Fibroblast of skin of back (primary cell): ENCODE results near the gene RAPGEF6.
"Not testable (repeated sequence)": the region's sequence is repeated elsewhere in the genome, so short reads cannot be mapped to it uniquely, and the experiment has no call there.

Source experiments
- DNase-seq: peaks from one replicate; pipeline ENCODE4 v3.0.0-alpha.2; 2013

Gene RAPGEF6

DNA sequence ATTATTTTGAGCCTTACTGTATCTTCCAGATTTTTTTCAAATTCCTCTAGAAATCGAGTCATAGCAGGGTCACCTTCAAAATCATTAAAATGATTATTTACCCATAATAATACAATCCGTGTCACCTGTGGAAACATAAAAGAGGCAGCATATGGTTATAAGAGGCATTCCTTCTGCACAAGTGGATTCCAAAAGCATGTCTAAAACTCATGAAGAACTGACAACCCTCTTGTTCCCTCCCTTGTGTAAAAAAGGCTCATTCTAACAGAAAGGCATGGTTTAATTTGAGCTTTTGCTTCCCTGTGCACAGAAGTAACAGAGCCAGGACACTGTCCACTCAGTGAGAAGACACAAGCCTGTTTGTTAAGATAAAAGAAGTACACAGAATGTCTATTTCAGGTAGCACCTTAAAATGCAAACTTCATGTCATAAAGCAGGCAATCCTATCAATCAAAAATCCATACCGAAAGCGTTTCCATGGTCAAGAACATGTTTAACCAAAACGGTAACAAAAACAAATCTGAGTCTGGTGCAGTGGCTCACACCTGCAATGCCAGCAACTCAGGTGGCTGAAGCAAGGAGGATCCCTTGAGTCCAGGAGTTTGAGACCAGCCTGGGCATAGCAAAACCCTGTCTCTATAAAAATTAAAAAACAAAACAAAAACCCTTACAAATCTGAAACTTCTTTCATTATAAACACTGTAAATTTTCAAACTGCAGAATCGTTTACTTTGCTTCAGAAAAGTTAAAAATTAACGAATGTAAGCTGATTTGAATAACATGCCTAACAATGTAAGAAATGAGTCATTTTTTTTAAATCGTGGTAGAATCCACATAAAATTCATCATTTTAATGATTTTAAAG, 139.3 kb downstream of the RAPGEF6 start:
- no peak for DNase-seq

DNA sequence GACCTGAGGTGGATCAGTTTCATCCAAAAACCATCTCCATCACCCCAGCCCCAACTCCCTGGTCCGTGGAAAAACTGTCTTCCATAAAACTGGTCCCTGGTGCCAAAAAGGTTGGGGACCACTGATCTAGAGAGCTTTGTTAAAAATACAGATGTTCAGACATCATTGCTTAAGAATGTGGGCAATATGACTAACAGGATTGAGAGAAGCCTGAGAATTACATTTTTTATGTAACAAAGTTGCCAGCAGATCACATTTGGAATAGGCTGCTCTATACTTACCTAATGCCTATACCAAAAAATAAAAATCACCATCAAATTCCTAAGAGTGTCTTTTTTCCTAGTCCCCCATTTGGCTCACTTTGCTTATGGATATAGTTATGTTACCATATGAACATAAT, 143.3 kb downstream of the RAPGEF6 start:
- peak; percentile 40 for DNase-seq

DNA sequence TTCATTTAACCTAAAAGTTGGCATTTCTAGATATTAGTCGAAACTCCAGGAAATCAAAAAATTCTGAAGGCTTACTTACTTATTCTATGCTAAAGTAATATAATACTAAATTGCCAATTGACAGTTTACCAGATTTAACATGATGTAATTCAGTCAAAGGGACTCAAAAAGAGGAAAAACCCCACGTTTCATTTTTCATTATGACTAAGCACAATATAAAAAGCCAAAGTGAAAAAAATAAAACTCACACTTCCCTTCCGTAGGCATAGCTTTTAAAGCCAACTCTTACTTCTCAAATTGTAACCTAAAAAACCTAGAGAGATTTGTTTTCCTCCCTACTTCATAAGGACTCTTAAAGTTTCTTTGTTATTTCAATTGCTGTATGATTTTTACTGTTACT, 146.6 kb downstream of the RAPGEF6 start:
- peak; percentile 12 for DNase-seq

DNA sequence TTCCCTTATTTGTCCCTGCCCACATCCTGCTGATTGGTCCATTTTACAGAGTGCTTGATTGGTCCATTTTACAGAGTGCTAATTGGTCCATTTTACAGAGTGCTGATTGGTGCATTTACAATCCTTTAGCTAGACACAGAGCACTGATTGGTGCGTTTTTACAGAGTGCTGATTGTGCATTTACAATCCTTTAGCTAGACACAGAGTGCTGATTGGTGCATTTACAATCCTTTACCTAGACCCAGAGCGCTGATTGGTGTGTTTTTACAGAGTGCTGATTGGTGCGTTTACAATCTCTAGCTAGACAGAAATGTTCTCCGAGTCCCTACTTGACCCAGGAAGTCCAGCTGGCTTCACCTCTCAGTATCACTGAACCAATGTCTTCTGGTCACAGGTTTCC, 147.7 kb downstream of the RAPGEF6 start:
- not testable (repeated sequence) for DNase-seq

DNA sequence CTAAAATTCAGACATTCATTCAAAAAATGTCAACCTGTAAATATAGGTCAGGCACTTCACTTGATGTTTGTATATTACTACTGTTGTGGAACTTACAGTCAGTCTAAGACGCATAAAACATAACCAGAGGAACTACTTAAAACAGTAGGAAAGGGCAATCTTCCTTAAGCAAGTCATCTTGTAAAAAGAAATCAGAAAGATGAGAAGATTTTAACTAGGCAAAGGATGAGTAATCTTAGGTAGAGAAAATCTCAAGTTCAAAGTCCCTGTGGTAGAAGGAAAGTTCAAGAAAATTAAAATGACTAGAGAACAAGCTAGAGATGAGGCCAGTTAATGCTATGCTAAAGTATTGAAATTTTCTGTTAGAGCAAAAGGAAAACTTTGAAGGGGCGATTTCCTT, 152.4 kb downstream of the RAPGEF6 start:
- DNase-seq = no peak

DNA sequence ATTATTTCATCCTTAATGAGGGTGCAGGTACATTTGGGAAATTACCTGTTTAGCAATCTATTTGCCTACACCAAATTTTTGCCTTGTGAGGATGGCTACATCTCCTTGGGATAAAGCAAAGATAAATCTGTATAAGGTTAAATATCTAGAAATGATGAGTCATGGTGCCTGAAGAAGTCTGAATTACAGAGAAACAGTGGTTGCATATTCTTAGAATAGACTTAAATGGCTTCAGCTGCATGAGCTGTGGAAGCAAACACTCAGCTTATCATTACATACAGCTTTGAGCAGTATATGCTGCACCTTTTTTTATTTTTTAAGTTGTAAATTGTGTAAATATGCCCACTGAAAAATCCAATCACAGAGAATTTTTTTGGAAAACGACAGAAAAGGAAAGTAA, 153.5 kb downstream of the RAPGEF6 start:
- DNase-seq = peak; percentile 10

DNA sequence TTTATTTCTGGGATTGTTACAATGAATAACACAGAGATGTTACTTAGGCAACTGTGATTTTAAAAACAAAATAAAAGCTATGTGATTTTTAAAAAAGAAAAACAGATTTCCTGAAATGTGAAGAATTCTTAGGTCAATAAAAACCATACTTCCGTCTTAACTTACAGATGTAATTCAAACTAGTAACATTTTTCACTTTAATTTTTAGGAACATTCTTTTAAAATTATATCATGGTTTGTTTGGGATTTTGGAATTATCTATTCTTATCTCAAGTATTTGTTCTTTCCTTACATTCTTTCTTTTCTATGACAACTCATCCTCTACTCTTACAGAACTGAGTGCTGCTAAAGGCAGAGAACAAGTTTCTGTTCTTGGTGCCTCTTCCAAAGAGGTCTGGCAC, 159.5 kb downstream of the RAPGEF6 start:
- peak; percentile 78 for DNase-seq

DNA sequence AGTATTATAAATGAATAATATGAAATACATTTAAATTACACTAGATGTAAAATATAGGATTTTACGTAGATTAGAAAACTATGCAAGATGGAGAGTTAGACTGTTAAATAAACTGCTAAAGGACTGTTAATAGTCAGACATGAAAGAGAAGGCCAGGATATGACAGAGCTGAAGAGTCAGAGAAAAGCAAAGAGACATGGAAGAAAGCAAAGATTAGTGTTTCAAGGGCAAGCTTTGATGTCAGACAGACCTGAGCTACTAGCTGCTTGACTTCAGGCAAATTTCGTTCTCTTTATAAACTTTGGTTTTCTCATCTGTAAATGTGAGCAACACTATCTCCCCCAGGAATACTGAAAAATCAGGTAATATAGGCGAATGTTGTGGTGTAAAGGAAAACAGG, 161.3 kb downstream of the RAPGEF6 start:
- DNase-seq = no peak

DNA sequence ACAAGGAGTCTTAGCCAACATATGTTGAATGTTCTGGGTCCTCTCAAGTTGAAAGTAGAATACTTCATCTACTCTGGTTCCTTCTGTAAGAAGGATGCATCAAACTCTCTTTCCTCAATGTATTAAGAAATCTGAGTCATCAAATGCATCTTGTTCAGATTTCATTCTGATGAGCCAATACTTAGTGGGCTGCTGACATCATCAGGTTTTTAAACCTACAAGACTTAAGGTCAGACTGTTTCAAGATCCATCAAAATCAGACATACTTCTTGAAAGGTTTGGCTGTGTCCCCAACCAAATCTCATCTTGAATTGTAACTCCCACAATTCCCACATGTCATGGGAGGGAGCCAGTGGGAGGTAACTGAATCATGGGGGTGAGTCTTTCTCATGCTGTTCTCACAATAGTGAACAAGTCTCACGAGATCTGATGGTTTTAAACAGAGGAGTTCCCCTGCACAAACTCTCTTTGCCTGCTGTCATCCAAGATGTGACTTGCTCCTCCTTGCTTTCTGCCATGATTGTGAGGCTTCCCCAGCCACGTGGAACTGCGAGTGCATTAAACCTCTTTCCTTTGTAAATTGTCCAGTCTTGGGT, 168.8 kb downstream of the RAPGEF6 start:
- peak; percentile 76 for DNase-seq

DNA sequence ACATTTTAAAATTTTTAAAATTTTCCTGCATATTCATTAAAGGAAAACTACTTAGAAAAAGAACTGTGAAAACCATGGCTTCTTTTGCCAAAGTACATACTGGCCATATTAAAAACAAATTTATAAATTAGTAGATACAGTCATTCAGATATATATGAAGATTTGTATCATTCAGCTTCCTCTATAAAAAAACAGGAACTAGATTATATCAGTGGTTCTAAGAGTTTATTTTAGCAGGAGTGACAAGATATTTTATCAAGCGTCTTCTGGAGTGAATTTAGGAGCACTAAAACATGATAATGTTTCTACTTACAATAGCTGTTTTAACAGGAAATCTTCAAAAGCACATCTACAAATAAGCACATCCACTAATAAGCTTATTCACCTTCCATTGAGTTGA, 171.4 kb downstream of the RAPGEF6 start:
- DNase-seq = no peak

DNA sequence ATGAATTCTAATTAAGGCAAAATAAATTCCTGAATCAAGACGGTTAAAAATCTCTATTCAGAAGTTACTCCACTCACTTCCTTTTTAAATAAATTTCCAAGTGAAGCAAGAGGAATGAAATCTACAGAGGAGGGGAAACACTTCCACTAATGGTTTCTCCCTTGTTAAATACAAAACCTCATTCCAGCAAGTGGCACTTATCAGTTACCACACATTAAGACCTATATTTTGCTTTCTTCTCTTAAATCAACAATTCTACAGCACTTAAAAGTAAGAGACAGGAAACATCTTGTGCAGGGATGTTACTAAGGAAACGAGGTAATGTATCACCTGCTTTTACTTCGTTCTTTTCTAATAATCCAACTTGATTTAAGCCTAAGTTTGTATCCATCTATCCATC, 172.6 kb downstream of the RAPGEF6 start:
- no peak for DNase-seq

DNA sequence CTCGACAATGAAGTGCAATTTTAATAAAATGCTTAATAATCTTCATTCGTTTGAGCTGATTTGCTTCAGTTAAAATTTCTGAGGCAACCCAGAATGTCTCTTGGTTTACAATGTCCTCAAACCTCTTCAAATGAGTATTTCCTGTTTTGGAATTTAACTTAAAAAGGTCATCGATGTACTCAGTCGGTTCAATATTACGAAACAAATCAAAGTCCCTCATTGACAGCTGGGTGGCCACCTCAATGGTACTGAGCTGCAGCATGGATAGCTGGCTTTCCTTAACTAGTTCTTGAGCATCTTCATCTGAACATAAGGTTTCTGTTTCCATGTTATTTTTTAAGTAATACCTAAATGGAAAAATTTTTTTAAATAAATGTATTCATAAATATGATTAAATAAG, 173.3 kb downstream of the RAPGEF6 start:
- DNase-seq = no peak

DNA sequence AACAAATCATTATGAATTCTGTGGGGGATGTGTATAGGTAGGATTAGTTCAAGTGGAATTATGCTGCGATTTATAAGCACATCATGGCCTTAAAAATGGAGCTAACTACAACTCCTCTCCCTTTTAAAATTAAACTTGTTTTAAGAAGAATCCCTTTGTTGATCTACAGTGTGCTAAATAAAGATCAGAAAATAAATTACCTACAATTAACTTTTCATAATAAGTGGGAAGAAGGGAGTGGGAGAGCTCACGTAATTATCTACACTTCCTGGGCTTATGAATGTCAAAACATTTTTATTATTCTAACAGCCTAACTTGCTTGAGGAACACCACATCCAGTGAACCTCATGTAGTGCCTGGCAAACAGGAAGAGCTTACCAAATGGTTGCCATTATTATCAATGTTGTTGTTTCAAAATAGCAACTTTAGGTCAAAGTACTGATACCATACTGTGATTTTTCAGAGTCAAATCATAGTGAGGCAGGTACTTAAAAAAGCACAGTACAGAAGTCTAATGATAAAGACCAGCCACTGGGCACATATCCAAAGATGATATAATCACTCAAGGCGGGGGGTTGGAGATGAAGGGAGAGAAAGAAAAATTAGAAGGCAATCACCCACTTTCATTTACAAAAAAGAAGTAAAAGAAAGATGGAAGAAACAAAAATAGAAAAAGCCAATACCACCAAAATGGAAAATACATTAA, 174.0 kb downstream of the RAPGEF6 start:
- no peak for DNase-seq

DNA sequence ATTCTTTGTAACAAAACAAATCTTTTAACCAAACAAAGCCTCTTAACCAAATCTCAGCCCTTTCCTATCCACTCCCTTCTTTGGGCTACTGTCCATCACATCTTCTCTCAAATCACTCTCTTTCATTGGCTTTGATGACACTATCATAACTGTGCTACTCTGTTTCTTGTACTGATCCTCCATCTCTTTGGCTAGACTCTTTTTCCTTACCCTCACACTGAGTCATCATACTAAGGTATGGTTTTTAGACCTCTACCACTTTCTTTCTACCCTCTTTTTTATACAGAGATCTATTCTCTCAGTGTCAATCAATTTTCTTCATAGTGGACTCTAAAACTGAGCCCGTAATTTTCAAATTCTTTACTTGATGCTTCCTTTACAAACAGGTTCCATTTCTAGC, 174.9 kb downstream of the RAPGEF6 start:
- DNase-seq = no peak

DNA sequence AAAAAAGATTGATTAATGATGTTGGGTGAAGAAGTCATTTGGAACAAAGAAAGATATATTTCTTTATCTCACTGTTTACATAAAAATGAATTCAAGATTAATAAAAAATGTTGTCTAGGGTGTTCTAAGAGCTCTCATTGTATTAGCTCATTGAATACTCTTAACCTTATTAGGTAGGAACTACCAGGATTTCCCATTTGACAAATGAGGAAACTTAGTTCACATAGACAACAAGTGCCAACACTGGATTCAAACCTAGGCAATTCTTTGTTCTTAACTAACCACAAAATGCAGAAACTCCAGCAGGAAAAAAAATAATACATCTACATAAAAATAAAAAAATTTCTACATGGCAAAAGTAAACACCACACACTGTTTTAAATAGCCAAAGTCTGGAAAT, 175.8 kb downstream of the RAPGEF6 start:
- no peak for DNase-seq

DNA sequence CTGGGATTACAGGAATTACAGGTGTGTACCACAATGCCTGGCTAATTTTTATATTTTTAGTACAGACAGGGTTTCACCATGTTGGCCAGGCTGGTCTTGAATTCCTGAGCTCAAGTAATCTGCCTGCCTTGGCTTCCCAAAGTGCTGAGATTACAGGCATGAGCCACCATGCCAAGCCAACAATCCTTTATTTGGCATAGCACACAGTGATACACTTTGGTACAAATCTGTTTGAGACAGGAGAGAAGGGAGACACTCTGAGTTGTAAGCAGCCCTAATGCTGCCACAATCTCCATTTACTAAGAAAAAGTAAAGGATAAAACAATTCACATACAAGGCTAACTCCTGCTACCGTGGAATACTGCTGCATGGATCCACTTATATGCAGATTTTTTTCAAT, 177.8 kb downstream of the RAPGEF6 start:
- DNase-seq = no peak

DNA sequence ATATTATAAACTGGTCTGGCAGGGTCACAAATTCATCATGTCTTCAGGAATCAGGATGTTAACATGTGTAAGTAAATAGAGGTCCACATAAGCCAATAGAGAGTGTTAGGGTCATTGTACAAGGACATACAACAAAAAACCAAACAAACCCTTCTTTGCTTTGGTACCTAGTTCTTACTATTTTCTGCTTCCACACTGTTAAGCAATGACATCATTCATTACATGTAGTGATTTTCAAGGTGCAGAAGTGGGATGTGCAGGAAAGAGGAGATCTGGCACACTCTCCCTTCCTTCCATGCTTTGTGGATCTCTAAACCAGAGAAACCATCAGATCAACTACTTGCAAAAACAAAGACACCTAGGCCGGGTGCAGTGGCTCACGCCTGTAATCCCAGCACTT, 184.1 kb downstream of the RAPGEF6 start:
- no peak for DNase-seq

DNA sequence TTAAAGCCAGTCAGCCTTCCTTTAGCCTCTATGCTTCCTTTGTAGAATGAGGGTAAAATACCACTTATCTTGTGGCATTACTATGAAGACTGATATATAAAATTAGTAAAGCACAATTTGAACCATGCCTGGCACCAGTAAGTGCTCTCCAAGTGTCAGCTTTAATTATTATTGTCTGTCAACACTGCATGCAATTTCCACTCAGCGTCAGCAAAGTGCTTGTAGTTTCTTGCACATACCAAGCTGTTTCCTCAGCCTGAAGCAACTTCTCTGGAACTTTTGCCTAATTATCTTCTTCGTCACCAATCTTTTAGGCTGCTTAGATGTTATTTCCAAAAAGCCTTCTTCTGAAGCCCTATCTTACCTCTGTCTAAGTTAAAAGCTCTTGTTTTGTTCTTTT, 193.8 kb downstream of the RAPGEF6 start:
- no peak for DNase-seq

DNA sequence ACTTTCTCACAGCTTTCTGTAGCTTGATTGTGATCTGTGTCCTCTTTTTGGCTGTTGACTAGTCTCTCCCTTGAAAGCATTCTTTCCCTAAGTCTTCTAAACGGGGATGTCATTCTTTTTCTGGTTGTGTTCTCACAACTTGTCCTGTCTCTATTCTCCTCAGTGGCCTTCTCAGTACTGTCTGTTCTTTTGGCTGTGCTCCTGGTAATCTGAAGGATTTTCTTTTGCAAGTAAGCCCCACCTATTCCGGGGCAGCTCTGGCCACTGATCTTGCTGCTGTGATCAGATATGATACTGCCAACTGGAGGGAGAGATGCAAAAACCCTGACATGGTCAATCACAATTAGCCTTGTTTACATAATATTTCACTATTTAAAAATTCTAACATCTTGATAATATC, 198.9 kb downstream of the RAPGEF6 start:
- DNase-seq = no peak

DNA sequence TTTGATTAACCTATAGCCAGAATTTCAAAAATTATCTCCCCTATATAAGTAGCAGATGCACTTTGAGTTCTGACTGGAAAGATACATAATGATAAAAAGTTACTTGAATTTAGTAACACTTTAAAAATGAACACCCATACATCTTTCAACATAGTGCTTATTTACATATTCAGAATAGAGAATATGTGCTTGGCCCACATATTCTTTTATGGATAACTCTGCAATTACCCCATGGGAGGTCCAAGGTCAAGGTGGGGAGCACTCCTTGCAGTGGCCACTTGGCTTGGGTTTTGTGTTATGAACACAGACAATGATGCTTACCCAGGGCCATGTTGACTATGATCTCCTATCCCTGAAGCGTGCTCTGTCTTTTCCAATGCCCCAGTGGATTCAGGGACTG, 201.9 kb downstream of the RAPGEF6 start:
- DNase-seq = no peak

DNA sequence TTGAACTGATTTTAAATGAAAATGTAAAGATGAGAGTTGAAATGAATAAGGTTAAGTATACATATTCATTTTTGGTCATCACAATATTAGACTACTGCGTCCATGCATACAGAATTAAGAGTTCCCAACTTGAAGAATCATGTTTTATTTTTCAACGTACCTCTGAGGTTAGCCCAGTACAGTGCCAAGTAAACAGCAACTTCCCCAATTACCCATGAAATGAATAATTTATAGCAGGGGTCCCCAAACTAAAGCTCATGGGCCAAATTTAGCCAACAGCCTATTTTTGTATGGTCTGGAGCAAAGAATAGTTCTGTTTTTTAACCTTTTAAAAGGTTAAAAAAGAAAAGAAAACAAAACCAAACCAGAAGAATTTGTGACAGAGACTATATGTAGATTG, 203.2 kb downstream of the RAPGEF6 start:
- DNase-seq = no peak

DNA sequence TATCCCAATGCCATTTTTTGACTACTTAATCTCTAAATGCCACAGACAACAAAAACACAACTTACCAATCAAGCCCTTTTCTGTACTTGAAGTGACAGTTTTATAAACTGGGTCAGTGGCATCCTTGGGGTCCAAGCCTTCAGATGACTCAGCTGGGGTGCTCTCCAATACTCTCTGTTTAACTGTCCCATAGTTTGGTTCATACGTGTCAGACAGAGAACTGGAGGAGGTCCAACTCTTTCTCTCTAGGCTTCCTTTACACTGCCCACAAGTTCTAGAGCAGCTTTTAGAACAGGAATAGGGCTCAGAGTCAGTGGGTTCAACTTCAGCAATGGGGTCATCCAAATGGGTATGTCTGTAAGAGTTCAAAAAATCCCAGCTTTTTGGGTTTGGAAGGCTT, 204.2 kb downstream of the RAPGEF6 start:
- DNase-seq = peak; percentile 15

DNA sequence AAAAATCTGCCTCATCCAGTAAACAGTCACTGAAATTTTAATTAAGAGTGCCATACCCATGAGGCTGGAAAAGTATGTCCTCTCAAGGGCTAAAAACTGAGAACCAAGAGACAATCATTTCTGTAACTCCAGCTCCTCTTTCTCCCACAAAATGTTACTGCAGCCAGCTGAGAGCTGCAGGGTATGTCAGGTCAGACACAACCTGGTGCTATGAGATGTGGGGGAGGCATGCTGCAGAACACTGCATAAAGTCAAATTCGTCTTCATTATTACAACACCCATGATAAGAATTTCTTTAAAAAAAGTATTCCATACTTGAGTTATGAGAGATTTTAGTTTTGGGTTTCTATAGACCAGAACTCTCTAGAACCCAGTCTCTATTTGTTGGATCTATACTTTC, 209.0 kb downstream of the RAPGEF6 start:
- no peak for DNase-seq

DNA sequence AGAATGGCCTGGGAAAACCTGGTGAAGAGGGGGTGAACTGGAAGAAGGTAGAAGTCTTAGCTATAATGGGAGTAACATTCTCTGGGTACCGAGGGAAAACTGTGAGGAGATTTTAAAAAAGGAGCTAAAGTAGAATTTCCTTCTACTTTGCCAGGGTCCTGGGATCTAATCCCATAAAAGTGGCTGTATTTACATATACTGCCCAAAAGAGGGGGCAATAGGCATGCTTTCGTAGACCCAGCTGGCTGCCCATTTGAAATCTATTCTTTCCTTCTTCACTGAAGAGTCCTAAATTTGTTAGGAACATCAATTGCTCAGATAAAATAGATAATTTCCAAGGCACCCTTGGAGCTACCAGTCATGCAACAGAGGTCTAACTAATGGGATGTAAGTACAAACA, 212.0 kb downstream of the RAPGEF6 start:
- peak; percentile 21 for DNase-seq
